Measurements from ENCODE around the gene SENP8. TPM values are rescaled to one million over a fixed set of nuclear protein-coding genes. Genes with fewer than 3 reads are reported as not detected.

Gene SENP8
- total RNA-seq, 2 experiments from 2014 or later, result 2.8 TPM

GRCh38 chr15:72153269-72154000 lies 35.2 kb downstream of the SENP8 start:
- no peaks in the 10 kb centered on the region for H3K4me1 Mint-ChIP-seq (ENCODE audit: low read depth)
- POLR2A ChIA-PET, result no interaction called here

GRCh38 chr15:72154316-72154715 lies 36.1 kb downstream of the SENP8 start:
- DNase-seq (no peak), ATAC-seq (no peak)
- Mint-ChIP-seq H3K4me1 (ENCODE audit: low read depth) (no peaks in the 10 kb centered on the region), H3K27me3 (no peaks in the 10 kb centered on the region), H3K36me3 (ENCODE audit: low read depth) (no peaks in the 10 kb centered on the region), H3K27ac (no peak overlapping the region), H3K4me3 (no peak overlapping the region), H3K9me3 (no peaks in the 10 kb centered on the region)
- intact Hi-C loops (cut with micrococcal nuclease), result no loop called here
- CTCF ChIA-PET, result no interaction called here
- TF ChIP-seq CTCF (IDR thresholded peaks at IDR 0.05), result no peak
- POLR2A ChIA-PET, result no interaction called here

More at GRCh38 chr15:72153269-72154000, 35.2 kb downstream of the SENP8 start:
- no peak for TF ChIP-seq CTCF (IDR thresholded peaks at IDR 0.05)
- Mint-ChIP-seq H3K36me3 (ENCODE audit: low read depth) (no peaks in the 10 kb centered on the region), H3K9me3 (no peaks in the 10 kb centered on the region), H3K27ac (no peak overlapping the region), H3K4me3 (no peak overlapping the region), H3K27me3 (no peaks in the 10 kb centered on the region)
- no peak for ATAC-seq
- intact Hi-C loops (cut with micrococcal nuclease), result no loop called here
- DNase-seq, result no peak
- CTCF ChIA-PET, result interaction anchor here (0.7 to 2.0 kb wide), 6 partner anchors 11 to 1503 kb away, joined by 3 to 7 read pairs (median 4); no protein-coding TSS in a partner anchor

- Mint-ChIP-seq H3K27me3 (no peaks in the 10 kb centered on the region), H3K4me1 (ENCODE audit: low read depth) (no peaks in the 10 kb centered on the region), H3K36me3 (ENCODE audit: low read depth) (no peaks in the 10 kb centered on the region), H3K27ac (no peak overlapping the region), H3K4me3 (no peak overlapping the region), H3K9me3 (no peaks in the 10 kb centered on the region)
- TF ChIP-seq CTCF (IDR thresholded peaks at IDR 0.05), result no peak
- ChIA-PET CTCF (interaction anchor here (0.8 to 2.6 kb wide), 15 partner anchors 9 to 411 kb away, joined by 3 to 35 read pairs (median 5); partner anchors contain the start of gene CELF6), POLR2A (no interaction called here)
- intact Hi-C loops (cut with micrococcal nuclease), result loop anchor here (5.0 kb wide), 2 partner anchors 373 to 413 kb away; no protein-coding TSS in a partner anchor
- no peak for DNase-seq
- ATAC-seq, result no peak
Observed at GRCh38 chr15:72155003-72155621, 36.9 kb downstream of the SENP8 start.

- no peaks in the 10 kb centered on the region for H3K27me3 Mint-ChIP-seq
Observed at GRCh38 chr15:72155635-72156616, 37.7 kb downstream of the SENP8 start.

More at GRCh38 chr15:72155635-72156616, 37.7 kb downstream of the SENP8 start:
- intact Hi-C loops (cut with micrococcal nuclease), result loop anchor here (5.0 kb wide), 2 partner anchors 374 to 414 kb away; no protein-coding TSS in a partner anchor
- Mint-ChIP-seq H3K27ac (no peak overlapping the region), H3K9me3 (no peaks in the 10 kb centered on the region), H3K4me3 (peak overlapping the region; percentile 68), H3K4me1 (ENCODE audit: low read depth) (no peaks in the 10 kb centered on the region), H3K36me3 (ENCODE audit: low read depth) (no peaks in the 10 kb centered on the region)
- peak; percentile 89 for DNase-seq
- TF ChIP-seq CTCF (IDR thresholded peaks at IDR 0.05), result peak; percentile 87
- ChIA-PET CTCF (interaction anchor here (0.6 to 2.6 kb wide), 48 partner anchors 8 to 1433 kb away, joined by 3 to 35 read pairs (median 3); partner anchors contain the start of gene CELF6), POLR2A (interaction anchor here (1.0 kb wide), 1 partner anchor 37 kb away, joined by 3 read pairs; the partner anchor contains the start of gene SENP8)
- peak; percentile 95 for ATAC-seq

Data from activated CD8-positive, alpha-beta T cell treated with anti-CD3 and anti-CD28 coated beads for 36 hours (primary cell).